ENCODE results near the gene PSMA6. TPM values are rescaled to one million over a fixed set of nuclear protein-coding genes. Genes with fewer than 3 reads are reported as not detected.

The PSMA6 gene
- total RNA-seq, 1 experiment from 2014 or later = 210 TPM

DNA sequence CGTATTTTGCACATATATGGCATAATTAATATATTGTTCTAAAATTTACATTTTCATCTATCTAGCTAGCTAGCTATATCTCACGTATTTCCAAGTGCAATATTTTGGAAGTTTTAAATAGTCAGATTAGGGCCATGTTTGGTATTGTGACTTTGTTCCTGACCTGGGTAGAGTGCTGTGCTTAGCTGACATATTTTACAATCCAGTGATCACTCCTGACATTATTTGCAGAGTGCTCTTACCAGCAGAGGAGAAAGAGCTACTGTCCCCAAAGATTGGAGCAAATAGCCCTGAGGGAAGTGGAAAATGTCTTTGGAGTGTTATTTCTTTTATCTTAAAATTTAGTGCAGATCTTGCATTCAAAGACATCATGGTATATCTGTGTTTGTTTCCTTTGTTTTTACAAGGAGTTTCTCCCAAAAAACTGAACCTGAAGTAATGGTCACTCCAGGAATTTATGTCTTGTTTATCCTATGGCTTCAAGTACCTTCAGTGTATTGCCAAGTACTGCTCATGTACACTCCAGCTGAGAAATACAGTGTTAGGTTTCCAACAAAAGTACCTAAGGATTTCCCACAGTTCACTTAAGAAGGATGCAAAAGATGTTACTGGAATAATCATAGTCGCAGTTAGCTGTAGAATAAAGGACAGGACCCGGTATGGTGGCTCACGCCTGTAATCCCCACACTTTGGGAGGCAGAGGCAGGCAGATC is 49.4 kb upstream of the PSMA6 start:
- Mint-ChIP-seq H3K4me1 (peaks cover 2% of the 10 kb centered on the region), H3K36me3 (no peaks in the 10 kb centered on the region), H3K4me3 (no peak overlapping the region), H3K27me3 (ENCODE audit: low read depth) (no peaks in the 10 kb centered on the region), H3K9me3 (no peaks in the 10 kb centered on the region), H3K27ac (no peak overlapping the region)
- CTCF ChIA-PET = no interaction called here
- DNase-seq (ENCODE audit: low spot score) (no peak), ATAC-seq (no peak)
- POLR2A ChIA-PET = interaction anchor here (0.5 kb wide), 1 partner anchor 447 kb away, joined by 3 read pairs; no protein-coding TSS in a partner anchor
- TF ChIP-seq ATF1 (CRISPR knock-in tag; IDR thresholded peaks at IDR 0.05) = no peak
- TF ChIP-seq E2F5 (CRISPR knock-in tag; IDR thresholded peaks at IDR 0.05) = no peak
- TF ChIP-seq ZNF138 (CRISPR knock-in tag; conservative IDR thresholded peaks at IDR 0.05) = no peak
- no peak for TF ChIP-seq CREM (CRISPR knock-in tag; IDR thresholded peaks at IDR 0.05)
- TF ChIP-seq, protein P1, sequence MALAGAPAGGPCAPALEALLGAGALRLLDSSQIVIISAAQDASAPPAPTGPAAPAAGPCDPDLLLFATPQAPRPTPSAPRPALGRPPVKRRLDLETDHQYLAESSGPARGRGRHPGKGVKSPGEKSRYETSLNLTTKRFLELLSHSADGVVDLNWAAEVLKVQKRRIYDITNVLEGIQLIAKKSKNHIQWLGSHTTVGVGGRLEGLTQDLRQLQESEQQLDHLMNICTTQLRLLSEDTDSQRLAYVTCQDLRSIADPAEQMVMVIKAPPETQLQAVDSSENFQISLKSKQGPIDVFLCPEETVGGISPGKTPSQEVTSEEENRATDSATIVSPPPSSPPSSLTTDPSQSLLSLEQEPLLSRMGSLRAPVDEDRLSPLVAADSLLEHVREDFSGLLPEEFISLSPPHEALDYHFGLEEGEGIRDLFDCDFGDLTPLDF (CRISPR knock-in tag; IDR thresholded peaks at IDR 0.05) = no peak
- TF ChIP-seq ZNF121 (CRISPR knock-in tag; IDR thresholded peaks at IDR 0.05) = no peak

- DNase-seq (ENCODE audit: low spot score) (no peak), ATAC-seq (no peak)
- Mint-ChIP-seq H3K27ac (no peak overlapping the region), H3K27me3 (ENCODE audit: low read depth) (no peaks in the 10 kb centered on the region), H3K36me3 (no peaks in the 10 kb centered on the region), H3K4me1 (peaks cover 2% of the 10 kb centered on the region), H3K4me3 (no peak overlapping the region), H3K9me3 (no peaks in the 10 kb centered on the region)
- ChIA-PET POLR2A (no interaction called here), CTCF (no interaction called here)
- TF ChIP-seq ZNF532 (CRISPR knock-in tag; IDR thresholded peaks at IDR 0.05; ENCODE audit: borderline replicate concordance) (no peak), MLX (CRISPR knock-in tag; IDR thresholded peaks at IDR 0.05) (no peak), ATF1 (CRISPR knock-in tag; IDR thresholded peaks at IDR 0.05) (no peak), RELA (CRISPR knock-in tag; IDR thresholded peaks at IDR 0.05; ENCODE audit: borderline replicate concordance) (no peak), NFATC4 (CRISPR knock-in tag; IDR thresholded peaks at IDR 0.05) (no peak), AR (CRISPR knock-in tag; IDR thresholded peaks at IDR 0.05) (no peak), ZNF396 (CRISPR knock-in tag; IDR thresholded peaks at IDR 0.05; ENCODE audit: borderline replicate concordance) (no peak), SP1 (CRISPR knock-in tag; conservative IDR thresholded peaks at IDR 0.05) (no peak)
- TF ChIP-seq, protein P2, sequence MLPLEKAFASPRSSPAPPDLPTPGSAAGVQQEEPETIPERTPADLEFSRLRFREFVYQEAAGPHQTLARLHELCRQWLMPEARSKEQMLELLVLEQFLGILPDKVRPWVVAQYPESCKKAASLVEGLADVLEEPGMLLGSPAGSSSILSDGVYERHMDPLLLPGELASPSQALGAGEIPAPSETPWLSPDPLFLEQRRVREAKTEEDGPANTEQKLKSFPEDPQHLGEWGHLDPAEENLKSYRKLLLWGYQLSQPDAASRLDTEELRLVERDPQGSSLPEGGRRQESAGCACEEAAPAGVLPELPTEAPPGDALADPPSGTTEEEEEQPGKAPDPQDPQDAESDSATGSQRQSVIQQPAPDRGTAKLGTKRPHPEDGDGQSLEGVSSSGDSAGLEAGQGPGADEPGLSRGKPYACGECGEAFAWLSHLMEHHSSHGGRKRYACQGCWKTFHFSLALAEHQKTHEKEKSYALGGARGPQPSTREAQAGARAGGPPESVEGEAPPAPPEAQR (CRISPR knock-in tag; IDR thresholded peaks at IDR 0.05) = no peak
- TF ChIP-seq, protein P1 (CRISPR knock-in tag; IDR thresholded peaks at IDR 0.05) = no peak
- TF ChIP-seq, protein P3, sequence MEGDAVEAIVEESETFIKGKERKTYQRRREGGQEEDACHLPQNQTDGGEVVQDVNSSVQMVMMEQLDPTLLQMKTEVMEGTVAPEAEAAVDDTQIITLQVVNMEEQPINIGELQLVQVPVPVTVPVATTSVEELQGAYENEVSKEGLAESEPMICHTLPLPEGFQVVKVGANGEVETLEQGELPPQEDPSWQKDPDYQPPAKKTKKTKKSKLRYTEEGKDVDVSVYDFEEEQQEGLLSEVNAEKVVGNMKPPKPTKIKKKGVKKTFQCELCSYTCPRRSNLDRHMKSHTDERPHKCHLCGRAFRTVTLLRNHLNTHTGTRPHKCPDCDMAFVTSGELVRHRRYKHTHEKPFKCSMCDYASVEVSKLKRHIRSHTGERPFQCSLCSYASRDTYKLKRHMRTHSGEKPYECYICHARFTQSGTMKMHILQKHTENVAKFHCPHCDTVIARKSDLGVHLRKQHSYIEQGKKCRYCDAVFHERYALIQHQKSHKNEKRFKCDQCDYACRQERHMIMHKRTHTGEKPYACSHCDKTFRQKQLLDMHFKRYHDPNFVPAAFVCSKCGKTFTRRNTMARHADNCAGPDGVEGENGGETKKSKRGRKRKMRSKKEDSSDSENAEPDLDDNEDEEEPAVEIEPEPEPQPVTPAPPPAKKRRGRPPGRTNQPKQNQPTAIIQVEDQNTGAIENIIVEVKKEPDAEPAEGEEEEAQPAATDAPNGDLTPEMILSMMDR (IDR thresholded peaks at IDR 0.05) = no peak
Measured at GRCh38 chr14:35243956-35244355, 48.2 kb upstream of the PSMA6 start.
